Ramos (cell line): ENCODE results near the gene OAS2.

Experiments
- in situ Hi-C: fragments of 300-500 bp; cut with MboI; formaldehyde crosslinking; loops from one replicate; pipeline ENCODE4 v1.14.3; 2022; ENCODE audit warnings: low sequenced_read_pairs; ENCODE audit not compliant: unreplicated experiment

OAS2 gene

DNA sequence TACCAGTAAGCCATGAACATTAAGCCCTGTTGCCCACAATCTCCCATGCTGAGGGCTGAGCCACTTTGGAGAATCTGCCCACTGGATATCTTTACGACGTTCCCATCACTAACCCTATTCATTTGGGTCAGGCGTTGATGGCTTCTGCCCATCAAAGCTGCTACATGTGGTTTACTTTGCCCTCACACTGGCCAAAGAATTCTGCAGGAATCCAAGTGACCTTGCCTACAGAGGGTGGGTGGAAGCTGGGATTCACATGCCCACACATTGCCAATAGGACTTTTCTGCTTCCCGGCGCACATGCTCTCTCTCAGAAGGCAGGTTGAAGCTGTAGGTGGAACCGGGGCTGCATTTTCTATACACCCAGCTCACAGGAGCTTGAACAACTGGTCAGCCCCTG, 28.3 kb downstream of the OAS2 start:
- in situ Hi-C loops, result no loop called here

DNA sequence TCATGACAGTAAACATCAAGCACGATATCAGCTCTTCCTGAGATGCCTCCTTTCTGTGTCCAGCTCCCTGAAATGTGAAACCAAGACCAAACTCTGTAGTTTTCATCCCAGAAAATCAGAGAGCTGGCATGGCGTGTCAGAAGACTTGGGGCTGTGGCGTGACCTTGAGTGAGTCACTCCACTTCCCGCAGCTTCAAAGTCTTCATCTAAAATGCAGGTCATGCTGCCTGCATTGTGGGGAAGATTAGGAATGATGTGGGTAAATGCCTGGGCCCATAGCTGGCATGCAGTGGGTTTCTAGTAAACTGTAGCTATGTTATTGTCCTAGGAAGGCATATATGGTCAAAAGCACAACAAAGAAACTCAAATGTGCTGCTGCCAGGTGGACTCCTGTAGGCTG, 28.8 kb downstream of the OAS2 start:
- in situ Hi-C loops, result no loop called here

DNA sequence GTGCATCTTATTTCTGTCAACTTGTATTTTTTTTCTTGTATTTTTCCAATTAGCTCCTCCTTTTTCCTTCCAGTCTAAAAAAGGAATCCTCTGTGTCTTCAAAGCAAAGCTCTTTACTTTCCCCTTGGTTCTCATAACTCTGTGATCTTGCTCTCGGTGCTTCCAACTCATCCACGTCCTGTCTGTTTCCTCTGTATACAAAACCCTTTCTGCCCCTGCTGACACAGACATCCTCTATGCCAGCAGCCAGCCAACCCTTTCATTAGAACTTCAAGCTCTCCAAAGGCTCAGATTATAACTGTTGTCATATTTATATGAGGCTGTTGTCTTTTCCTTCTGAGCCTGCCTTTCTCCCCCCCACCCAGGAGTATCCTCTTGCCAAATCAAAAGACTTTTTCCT, 32.4 kb downstream of the OAS2 start:
- in situ Hi-C loops, result no loop called here

DNA sequence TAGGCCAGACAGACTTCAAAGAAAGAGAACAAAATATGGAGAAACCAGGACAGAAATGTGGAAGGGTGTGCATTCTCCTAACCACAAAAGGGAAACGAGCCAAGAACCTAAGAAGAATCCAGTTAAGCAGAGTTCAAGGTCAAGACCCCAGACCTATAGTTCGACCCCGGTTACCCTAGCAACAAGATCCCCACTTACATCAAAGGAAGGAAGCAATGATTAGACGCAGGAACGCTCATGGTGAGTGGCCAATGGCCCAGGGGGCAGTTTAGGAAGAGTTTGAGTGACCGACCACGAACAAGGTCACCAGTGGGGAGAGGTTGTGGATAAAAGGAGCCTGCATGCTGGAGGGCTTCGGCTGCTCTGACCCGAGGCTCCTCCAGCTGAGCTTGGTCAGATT, 36.2 kb downstream of the OAS2 start:
- in situ Hi-C loops, result no loop called here

DNA sequence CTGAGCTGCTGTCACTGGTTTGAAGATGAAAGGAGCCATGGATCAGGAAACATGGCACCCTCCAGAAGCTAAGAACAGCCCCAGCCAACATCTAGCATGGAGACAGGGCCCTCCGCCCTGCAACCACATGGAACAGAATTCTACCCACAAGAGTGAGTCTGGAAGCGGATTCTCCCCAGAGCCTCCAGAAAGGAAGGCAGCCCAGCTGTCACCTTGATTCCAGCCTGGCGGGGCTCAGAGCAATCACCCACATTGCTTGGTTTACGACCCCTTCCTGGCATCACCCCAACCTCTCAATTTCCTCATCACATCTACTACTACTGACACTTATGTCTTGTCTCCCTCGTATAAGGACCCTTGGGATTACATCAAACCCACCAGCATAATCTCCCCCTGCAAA, 38.5 kb downstream of the OAS2 start:
- in situ Hi-C loops, result no loop called here

DNA sequence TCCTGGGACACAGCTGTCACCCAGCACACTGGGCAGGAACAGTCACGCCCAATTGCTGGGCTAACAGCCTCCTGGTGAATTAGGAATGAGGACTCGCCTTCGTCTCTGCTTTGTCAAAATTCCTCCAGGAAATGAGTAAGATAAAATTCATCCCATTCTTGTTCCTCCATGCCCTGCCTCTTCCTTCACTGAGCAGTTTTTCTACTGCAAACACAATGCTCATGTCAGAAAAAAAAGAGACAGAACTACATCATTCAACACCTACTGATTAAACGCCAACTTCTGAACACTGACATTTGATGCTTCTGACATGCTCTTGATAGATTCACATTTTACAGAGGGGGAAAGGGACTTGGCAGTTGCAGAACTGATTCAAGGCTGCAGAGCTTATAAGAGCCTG, 40.7 kb downstream of the OAS2 start:
- in situ Hi-C loops, result no loop called here

DNA sequence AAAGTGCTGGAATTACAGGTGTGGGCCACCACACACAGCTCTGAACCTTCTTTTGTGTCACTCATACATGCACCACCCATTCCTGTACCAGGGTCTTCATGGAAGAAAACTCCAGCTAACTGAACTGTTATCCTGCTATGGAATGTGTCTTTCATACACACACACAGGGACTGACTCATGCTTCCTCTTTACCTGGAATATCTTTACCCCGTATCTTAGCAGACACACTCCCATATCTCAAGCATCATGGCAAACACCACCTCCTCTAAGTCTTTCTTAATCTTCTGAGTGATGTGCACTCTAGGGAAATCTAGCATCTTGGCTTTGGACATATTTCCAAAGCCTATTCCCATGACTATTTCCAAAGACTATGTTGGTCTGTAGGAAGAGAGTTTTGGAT, 43.2 kb downstream of the OAS2 start:
- in situ Hi-C loops, result no loop called here

DNA sequence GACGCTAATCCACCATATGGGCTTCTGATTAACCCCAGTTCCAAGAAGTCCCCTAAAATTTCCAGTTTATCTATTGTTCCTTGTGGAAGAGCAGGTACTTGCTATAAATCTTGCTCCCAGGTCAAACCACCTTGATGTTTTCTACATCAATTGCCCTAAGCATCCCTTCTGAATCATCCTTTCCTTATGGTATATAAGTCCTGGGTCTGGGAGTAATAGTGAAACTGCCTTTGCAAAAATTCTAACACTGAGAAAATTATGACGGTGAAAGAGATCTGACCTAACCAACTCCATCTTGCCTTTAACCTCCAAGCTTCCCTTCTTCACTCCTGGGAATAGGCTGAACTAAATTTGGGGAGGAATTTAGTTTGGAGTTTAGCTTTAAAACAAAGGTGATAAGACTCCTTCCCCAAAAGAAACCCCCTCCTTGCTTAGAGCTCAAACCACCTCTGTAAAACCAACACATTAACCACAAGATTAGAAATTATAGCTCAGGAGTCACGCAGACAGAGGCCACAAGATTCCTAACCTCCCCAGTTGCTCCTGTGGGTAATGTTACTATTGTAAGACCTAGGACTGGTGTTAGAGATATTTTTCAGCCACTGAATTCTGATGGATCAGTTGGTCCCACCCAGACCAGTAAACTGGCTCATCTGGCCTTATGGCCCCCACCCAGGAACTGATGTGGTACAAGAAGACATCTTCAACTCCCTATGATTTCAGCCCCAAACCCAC, 44.4 kb downstream of the OAS2 start:
- in situ Hi-C loops, result no loop called here

DNA sequence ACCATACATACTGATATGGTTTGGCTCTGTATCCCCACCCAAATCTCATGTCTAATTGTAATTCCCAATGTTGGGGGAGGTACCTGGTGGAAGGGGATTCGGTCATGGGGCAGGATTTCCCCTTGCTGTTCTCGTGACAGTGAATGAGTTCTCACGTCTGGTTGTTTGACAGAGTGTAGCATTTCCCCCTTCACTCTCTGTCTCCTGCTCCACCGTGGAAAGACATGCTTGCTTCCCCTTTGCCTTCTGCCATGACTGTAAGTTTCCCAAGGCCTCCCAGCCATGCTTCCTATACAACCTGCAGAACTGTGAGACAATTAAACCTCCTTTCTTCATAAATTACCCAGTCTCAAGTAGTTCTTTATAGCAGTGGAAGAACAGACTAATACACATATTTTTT, 49.4 kb downstream of the OAS2 start:
- in situ Hi-C loops, result no loop called here

DNA sequence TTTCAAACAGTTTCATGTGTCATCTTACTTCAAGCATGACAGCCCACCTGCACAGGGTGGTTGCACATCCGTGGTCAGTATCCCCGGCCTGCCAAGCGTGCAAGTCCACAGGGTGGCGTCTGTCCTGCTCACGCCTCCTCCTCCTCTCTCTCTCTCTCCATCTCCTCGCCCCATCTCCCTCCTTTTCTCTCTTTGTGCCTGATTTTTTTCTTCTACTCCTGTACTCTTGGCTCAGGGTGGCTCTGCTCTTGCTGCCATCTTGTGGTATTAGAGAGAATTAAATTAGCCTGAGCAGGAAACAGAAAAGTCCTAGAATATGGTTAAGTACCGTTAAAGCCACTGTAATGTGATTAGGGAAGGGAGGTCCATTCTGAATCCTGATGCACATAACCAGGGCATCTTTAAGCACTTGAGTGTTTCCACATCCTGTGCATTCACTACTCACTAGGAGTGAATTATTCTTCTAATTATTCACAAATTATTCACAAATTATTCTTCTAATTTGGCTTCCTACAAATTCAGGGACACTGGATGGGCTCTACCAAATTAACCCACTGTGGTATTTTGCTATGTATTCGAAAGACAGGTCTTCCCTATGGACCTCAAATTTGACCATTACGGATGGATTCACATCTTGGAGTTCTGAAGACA, 52.7 kb downstream of the OAS2 start:
- in situ Hi-C loops, result no loop called here

DNA sequence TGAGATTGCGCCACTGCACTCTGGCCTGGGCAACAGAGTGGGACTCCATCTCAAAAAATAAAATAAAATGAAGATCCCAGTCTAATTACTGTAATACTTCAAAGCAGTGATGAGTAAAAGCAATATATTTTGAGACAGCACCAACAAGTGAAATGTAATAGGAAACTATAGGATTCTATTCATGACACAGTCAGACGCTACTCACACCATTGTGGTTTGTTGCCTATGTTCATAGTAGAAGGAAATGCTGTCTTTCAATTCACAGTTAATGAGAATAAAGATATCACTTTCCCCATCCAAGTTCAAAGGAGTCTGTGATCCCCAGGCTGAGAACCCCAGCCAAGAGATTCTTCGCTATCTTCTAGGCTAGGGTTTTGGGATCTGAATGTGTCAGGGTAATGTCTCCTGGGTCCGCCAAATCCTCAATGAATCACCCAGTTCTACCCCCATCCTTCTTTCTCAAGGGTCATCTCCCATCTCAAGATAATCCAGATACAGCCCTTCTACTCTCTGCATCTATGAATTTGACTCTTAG, 61.7 kb downstream of the OAS2 start:
- in situ Hi-C loops, result loop anchor here (10.0 kb wide), 1 partner anchor 45 kb away; no protein-coding TSS in a partner anchor

DNA sequence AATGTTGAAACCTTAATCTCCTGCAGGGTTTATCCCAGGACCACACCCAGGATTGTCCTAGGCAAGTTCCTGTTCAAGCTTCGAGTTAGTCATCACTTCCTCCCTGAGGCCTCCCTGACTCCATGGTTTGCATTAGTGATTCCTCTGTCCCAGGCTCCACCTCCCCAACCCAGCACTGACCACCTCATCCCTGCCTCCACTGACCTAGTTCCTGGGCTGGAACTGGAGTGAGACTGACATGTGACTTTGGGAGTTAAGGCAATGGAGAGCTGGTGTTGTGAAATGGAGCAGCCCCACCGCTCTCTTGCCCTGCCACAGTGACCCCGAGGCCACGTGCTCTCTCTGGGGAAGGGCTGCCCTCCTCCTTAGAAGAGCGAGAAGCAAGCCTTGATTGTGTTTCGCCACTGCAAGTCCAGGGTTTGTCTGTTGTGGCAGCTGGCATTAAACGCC, 62.4 kb downstream of the OAS2 start:
- in situ Hi-C loops, result loop anchor here (10.0 kb wide), 1 partner anchor 46 kb away; no protein-coding TSS in a partner anchor

DNA sequence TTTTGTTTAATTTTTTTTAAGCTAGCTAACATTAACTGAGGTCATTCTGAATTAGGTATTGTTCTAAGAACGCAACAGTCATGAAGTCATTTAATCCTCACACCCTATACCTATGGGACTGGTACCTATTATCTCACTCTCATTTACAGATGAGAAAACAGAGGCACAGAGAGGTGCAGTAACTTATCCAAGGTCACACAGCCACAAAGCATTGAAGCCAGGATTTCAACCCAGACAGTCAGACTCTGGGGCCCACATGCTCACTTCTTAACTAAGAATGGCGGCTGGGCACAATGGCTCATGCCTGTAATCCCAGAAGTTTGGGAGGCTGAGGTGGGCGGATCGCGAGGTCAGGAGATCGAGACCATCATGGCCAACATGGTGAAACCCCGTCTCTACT, 63.2 kb downstream of the OAS2 start:
- in situ Hi-C loops, result loop anchor here (10.0 kb wide), 1 partner anchor 47 kb away; no protein-coding TSS in a partner anchor

DNA sequence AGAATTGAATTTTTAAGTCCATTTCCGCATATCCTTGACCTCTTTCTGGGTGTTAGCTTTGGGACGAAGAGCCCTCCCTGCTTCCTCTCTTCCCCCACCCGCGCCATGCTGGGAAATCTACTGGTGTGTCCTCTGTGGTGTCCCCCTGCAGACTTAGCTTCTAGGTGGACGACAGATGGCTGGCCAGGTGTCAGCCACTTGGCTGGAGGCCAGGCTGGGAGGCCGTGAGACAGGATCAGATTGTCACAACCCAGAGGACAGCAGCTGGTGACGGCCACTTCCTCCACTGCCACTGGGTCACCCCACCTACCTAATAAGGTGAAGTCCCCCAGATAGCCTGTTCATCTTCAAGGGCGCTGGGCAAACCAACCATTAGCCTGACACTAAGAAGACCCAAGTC, 64.9 kb downstream of the OAS2 start:
- in situ Hi-C loops, result loop anchor here (10.0 kb wide), 1 partner anchor 48 kb away; no protein-coding TSS in a partner anchor

DNA sequence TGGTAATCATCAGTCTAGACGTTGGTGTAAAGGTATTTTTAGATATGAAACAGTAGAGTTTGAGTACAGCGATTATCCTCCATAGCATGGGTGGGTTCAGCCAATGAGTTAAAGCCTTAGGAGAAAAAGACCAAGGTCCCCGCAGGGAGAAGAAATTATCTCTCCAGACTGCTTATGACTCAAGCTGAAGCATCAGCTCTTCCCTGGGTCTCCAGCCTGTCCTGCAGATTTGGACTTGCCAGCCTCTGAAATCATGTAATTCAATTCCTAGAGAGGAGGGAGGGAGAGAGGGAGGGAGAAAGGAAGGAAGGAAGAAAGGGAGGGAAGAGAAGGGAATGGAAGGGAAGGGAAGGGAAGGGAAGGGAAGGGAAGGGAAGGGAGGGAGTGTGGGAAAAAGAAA, 66.2 kb downstream of the OAS2 start:
- in situ Hi-C loops, result loop anchor here (10.0 kb wide), 1 partner anchor 50 kb away; no protein-coding TSS in a partner anchor

DNA sequence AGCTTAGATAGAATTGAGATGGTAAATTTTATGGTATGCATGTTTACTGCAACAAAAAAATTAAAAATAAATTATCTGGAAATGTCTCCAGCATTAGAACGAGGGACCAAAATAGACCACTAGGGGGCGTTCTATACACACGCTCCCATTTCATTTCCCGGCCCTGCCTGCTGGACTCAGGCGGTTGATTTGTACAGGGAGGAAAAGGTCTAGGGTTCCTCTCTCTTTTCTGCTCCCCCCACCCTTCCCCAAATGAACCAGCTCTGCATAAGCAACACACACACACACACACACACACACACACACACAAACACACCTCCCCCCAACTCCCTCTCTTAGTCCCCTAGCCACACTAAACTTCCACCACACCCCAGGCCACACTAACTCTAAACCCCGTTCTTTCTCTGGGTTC, 70.4 kb downstream of the OAS2 start:
- in situ Hi-C loops, result loop anchor here (5.0 to 10.0 kb wide), 3 partner anchors 49 to 124 kb away; no protein-coding TSS in a partner anchor

DNA sequence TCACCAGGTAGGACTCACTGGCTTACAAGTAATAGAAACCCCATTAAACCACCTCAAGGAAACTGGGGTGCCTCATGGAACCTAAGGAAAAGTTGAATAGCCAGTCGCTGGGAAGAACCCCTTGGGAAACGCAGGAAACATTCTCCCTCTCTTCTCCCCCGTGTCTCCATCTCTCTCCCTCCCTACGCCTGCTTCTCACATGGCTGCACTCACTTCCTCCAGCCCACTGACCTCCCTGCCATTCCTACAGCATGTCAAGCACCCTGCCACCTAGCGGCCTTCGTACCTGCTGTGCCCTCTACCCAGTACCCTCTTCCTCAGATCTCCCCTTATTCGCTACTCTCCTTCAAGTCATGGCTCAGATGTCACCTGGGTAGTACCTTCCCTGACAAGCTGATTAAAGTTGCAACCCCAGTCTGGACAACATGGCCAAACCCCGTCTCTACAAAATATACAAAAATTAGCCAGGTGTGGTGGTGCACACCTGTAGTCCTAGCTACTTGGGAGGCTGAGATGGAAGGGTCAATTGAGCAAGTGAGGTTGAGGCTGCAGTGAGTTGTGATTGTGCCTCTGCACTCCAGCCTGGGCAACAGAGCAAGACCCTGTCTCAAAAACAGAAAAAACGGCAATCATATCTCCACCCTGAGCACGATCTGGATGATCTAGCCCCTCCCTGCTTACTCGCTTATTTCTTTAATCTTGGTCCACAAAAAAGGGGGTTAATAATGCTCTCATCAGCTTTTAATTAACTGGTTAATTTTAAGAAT, 71.8 kb downstream of the OAS2 start:
- in situ Hi-C loops, result loop anchor here (5.0 to 10.0 kb wide), 3 partner anchors 47 to 122 kb away; no protein-coding TSS in a partner anchor

DNA sequence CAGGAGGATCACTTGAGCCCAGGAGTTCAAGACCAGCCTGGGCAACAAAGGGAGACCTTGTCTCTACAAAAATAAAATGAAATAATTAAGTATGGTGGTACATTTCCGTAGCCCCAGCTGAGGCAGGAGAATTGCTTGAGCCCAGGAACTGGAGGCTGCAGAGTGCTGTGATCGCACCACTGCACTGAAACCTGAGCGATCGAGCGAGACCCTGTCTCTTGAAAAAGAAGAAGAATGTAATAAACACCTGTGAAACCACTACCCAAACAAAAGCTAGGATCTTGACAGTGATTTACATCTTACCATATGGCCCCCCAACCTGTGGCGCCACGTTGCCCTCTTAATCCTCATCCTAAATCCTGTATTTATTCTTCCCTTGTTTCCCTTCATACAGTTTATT, 72.5 kb downstream of the OAS2 start:
- in situ Hi-C loops, result no loop called here

DNA sequence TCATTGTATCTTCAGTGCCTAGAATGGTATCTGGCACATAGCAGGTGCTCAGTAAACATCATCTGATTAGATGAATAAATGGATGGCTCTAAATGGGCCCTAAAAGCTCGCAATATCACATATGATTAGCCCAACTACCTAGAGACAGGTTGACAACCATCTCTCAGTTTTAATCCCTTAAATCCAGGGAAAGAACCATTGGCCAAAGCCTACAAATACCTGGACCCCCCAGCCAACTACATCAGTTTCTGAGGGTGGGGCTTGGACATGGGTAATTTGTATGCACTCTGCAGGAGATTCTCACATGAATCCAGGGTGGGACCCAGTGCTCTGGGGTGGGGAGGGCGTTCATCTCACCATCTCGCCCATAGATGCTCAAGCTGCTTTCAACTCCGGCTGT, 73.4 kb downstream of the OAS2 start:
- in situ Hi-C loops, result no loop called here

DNA sequence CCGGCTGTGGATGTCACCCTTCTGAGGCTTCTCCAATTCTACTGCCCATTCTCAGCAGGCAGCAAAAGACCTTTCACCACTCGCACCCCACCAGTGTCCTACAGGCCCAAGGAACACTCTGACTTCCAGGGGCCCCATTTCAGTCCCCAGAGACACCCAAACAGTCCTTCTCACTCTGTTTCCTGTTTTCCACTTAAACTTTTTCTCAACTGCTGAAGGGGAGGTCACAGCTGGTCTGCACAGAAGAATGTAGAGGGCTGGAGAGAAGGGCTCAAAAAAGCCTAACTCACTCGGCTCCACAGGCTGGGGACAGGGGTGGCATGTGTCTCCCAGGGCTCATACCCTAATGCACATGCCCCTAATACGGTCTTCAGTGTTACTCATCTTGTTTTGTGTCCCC, 74.0 kb downstream of the OAS2 start:
- in situ Hi-C loops, result no loop called here
